WERI-Rb-1 (cell line): ENCODE results near the gene EEF1AKMT2.
"Not testable (repeated sequence)": the region's sequence is repeated elsewhere in the genome, so short reads cannot be mapped to it uniquely, and the experiment has no call there.

Experiments
- DNase-seq: peaks from one replicate; pipeline ENCODE4 v3.0.0-alpha.2; 2020
- H3K27ac ChIP-seq: fragments of 250-450 bp; sonication (Bioruptor Pico); 2 replicates; pipeline ENCODE4 v1.5.1; 2020; ENCODE audit warnings: mild to moderate bottlenecking, moderate library complexity
- H3K27me3 ChIP-seq: fragments of 250-450 bp; sonication (Bioruptor Pico); 2 replicates; pipeline ENCODE4 v1.5.1; 2021; ENCODE audit warnings: mild to moderate bottlenecking, low read depth, moderate library complexity; ENCODE audit not compliant: insufficient read depth, severe bottlenecking
- H3K36me3 ChIP-seq: fragments of 250-450 bp; sonication (Bioruptor Pico); 2 replicates; pipeline ENCODE4 v1.5.1; 2020; ENCODE audit warnings: mild to moderate bottlenecking, moderate library complexity
- H3K4me3 ChIP-seq: 2 replicates; pipeline ENCODE4 v1.5.1; 2011; ENCODE audit warnings: low read depth, mild to moderate bottlenecking, control low read depth, low read length
- H3K9me3 ChIP-seq: fragments of 250-450 bp; sonication (Bioruptor Pico); 2 replicates; pipeline ENCODE4 v1.5.1; 2021; ENCODE audit warnings: mild to moderate bottlenecking, moderate library complexity; ENCODE audit not compliant: severe bottlenecking
- TF ChIP-seq, protein P1 (sequence below): IDR thresholded peaks from 2 replicates; pipeline ENCODE4 v1.5.1; 2011; ENCODE audit warnings: low read depth, mild to moderate bottlenecking, control low read depth, inconsistent platforms, low read length

EEF1AKMT2 gene

DNA sequence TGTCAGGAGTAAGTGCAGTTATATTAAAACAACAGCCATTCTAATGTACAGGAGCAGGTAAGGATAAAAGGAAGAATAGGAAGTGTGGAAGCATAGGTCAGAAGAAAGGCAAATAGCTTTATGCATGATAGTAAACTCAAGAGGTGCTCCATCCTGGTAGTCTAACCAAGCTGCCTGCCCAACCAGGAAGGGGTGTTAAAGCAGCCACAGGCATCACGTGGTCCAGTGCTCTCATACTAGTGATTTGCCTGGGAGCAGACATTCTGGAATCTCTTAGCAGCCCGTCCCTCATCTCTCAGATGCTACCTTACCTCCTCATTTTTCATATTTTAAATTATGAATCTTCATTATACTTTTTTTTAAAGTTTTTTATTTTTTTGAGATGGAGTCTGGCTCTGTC, 28.4 kb upstream of the EEF1AKMT2 start:
- Histone ChIP-seq H3K36me3 (peaks cover 8% of the 10 kb centered on the region), H3K27ac (no peak overlapping the region), H3K9me3 (no peaks in the 10 kb centered on the region), H3K4me3 (no peak overlapping the region), H3K27me3 (no peaks in the 10 kb centered on the region)
- TF ChIP-seq, protein P1, sequence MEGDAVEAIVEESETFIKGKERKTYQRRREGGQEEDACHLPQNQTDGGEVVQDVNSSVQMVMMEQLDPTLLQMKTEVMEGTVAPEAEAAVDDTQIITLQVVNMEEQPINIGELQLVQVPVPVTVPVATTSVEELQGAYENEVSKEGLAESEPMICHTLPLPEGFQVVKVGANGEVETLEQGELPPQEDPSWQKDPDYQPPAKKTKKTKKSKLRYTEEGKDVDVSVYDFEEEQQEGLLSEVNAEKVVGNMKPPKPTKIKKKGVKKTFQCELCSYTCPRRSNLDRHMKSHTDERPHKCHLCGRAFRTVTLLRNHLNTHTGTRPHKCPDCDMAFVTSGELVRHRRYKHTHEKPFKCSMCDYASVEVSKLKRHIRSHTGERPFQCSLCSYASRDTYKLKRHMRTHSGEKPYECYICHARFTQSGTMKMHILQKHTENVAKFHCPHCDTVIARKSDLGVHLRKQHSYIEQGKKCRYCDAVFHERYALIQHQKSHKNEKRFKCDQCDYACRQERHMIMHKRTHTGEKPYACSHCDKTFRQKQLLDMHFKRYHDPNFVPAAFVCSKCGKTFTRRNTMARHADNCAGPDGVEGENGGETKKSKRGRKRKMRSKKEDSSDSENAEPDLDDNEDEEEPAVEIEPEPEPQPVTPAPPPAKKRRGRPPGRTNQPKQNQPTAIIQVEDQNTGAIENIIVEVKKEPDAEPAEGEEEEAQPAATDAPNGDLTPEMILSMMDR = no peak
- DNase-seq = no peak

DNA sequence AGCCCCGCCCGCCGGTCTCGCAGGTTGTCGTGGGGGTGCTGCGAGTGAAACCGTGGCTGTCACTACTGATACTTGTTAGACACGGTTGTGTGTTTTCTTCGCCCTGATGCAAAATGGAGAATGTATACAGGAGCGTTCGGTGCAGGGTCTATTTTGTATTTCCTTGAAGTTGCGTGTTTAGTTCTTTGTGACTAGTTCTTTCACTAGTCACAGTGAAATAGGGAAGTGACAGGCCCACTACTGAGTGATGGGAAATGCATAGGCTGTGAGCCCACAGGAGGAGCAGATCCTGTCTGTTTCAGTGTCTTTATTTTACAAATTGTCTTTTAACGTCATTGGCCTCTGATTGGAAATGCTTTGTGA, 10.6 kb upstream of the EEF1AKMT2 start:
- Histone ChIP-seq H3K36me3 (peaks cover 6% of the 10 kb centered on the region; the same call in 1 of the 2 replicates), H3K27ac (peak overlapping the region; percentile 85), H3K9me3 (no peaks in the 10 kb centered on the region), H3K4me3 (peak overlapping the region; percentile 95), H3K27me3 (no peaks in the 10 kb centered on the region)
- TF ChIP-seq, protein P1 = no peak
- DNase-seq = no peak

DNA sequence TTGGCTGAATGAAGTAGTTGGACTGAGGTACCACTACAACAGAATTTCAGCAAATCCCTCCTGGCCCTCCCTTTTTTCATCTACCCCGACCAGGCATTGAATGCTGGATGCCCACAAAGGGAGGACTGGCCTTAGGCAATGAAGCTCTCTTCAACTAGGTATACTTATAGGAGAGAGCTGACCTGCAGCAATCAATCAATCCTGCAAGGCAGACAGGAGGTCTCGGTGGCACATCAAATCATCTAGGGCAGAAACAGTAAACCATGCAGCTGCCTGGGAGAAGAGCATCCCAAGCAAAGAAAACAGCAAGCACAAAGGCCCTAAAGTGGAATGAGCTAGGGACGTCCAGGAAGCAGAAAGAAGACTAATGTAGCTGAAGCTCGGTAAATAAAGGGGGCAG, 7.5 kb upstream of the EEF1AKMT2 start:
- H3K36me3 ChIP-seq = no peaks in the 10 kb centered on the region
- no peaks in the 10 kb centered on the region for H3K27me3 ChIP-seq
- H3K4me3 ChIP-seq = no peak overlapping the region
- H3K9me3 ChIP-seq = no peaks in the 10 kb centered on the region
- no peak overlapping the region for H3K27ac ChIP-seq
- TF ChIP-seq, protein P1 = no peak
- no peak for DNase-seq

GRCh38 chr10:124798781-124799180, 7.1 kb upstream of the EEF1AKMT2 start:
- TF ChIP-seq, protein P1 = no peak
- H3K9me3 ChIP-seq = no peaks in the 10 kb centered on the region
- no peak overlapping the region for H3K27ac ChIP-seq
- H3K4me3 ChIP-seq = no peak overlapping the region
- no peaks in the 10 kb centered on the region for H3K36me3 ChIP-seq
- no peak for DNase-seq
- H3K27me3 ChIP-seq = no peaks in the 10 kb centered on the region

GRCh38 chr10:124798364-124798763, 6.7 kb upstream of the EEF1AKMT2 start:
- Histone ChIP-seq H3K9me3 (no peaks in the 10 kb centered on the region), H3K36me3 (no peaks in the 10 kb centered on the region), H3K27me3 (no peaks in the 10 kb centered on the region), H3K4me3 (no peak overlapping the region), H3K27ac (no peak overlapping the region)
- TF ChIP-seq, protein P1 = no peak
- no peak for DNase-seq

GRCh38 chr10:124792998-124793352, 1.3 kb upstream of the EEF1AKMT2 start:
- Histone ChIP-seq H3K4me3 (no peak overlapping the region), H3K27me3 (no peaks in the 10 kb centered on the region), H3K9me3 (no peaks in the 10 kb centered on the region), H3K27ac (no peak overlapping the region), H3K36me3 (peaks cover 13% of the 10 kb centered on the region)
- no peak for DNase-seq
- TF ChIP-seq, protein P1 = no peak

DNA sequence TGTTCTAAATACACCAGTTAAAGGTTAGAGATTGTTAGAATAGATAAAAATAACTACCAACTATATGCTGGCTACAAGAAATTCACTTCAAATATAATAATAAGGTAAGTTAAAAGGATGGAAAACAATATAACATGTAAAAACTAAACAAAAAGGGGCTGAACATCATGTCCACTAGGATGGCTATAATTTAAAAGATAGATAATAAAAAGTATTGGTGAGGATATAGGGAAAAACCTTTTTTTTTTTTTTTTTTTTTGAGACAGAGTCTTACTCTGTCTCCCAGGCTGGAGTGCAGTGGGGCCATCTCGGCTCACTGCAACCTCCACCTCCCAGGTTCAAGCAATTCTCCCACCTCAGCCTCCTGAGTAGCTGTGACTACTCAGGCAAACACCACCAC, 8.8 kb downstream of the EEF1AKMT2 start:
- not testable (repeated sequence) for H3K4me3 ChIP-seq, H3K27me3 ChIP-seq, H3K9me3 ChIP-seq, DNase-seq, H3K27ac ChIP-seq
- peaks cover 47% of the 10 kb centered on the region for H3K36me3 ChIP-seq
